GM12878 (cell line): Measurements from ENCODE around the gene NPPB. TPM values are rescaled to one million over a fixed set of nuclear protein-coding genes. Genes with fewer than 3 reads are reported as not detected.
A peak's percentile ranks its signal among the peaks of the same experiment; 100 is the strongest.

Experiments used
- ASH2L ChIP-seq: fragments of 300-600, 200-600 bp; sonication (generic); IDR thresholded peaks from 2 replicates; pipeline ENCODE4 v1.6.1; 2017; ENCODE audit warnings: low read depth, mild to moderate bottlenecking, borderline replicate concordance
- CBX5 ChIP-seq: sonication (generic); IDR thresholded peaks from 2 replicates; pipeline ENCODE4 v1.6.1; 2016; ENCODE audit warnings: low read depth, moderate library complexity, mild to moderate bottlenecking, inconsistent platforms
- CEBPB ChIP-seq, 2 experiments: fragments of 150-350 bp in 1 of 2; IDR thresholded peaks; 2 replicates each; pipeline ENCODE4 v1.6.1; 2012 to 2014; ENCODE audit warnings: low read depth in 2 of 2, low read length in 2 of 2, borderline replicate concordance in 1 of 2, inconsistent platforms in 1 of 2
- CREM ChIP-seq: IDR thresholded peaks from 2 replicates; pipeline ENCODE4 v1.6.1; 2014; ENCODE audit warnings: antibody characterized with exemption, low read depth
- IKZF1 ChIP-seq: fragments of 450-650 bp; conservative IDR thresholded peaks from 2 replicates; pipeline ENCODE4 v1.6.1; 2017; ENCODE audit warnings: antibody characterized with exemption, mild to moderate bottlenecking
- IKZF2 ChIP-seq, 2 experiments: fragments of 450-650 bp; IDR thresholded peaks; 2 replicates each; pipeline ENCODE4 v1.6.1; 2017; ENCODE audit warnings: mild to moderate bottlenecking in 2 of 2, moderate library complexity in 2 of 2
- MAX ChIP-seq: IDR thresholded peaks from 2 replicates; pipeline ENCODE4 v1.6.1; 2012; ENCODE audit warnings: low read depth, low read length, improper control_type of control experiment
- MEF2A ChIP-seq: IDR thresholded peaks from 2 replicates; pipeline ENCODE4 v1.6.1; 2011; ENCODE audit warnings: low read depth, mild to moderate bottlenecking, low read length, moderate library complexity; ENCODE audit not compliant: insufficient read depth
- NKRF ChIP-seq: fragments of 450-650 bp; conservative IDR thresholded peaks from 2 replicates; pipeline ENCODE4 v1.6.1; 2017; ENCODE audit warnings: mild to moderate bottlenecking, moderate library complexity
- RAD51 ChIP-seq: fragments of 450-650 bp; IDR thresholded peaks from 2 replicates; pipeline ENCODE4 v1.6.1; 2016; ENCODE audit warnings: moderate library complexity, mild to moderate bottlenecking, inconsistent platforms
- REST ChIP-seq: IDR thresholded peaks from 2 replicates; pipeline ENCODE4 v1.6.1; 2012; ENCODE audit warnings: mild to moderate bottlenecking, low read depth, low read length
- SMAD1 ChIP-seq: fragments of 450-650 bp; IDR thresholded peaks from 2 replicates; pipeline ENCODE4 v1.6.1; 2018; ENCODE audit warnings: mild to moderate bottlenecking, low read depth; ENCODE audit not compliant: partially characterized antibody
- SPI1 ChIP-seq: IDR thresholded peaks from 2 replicates; pipeline ENCODE4 v1.6.1; 2011; ENCODE audit warnings: low read depth, mild to moderate bottlenecking, low read length, moderate library complexity, borderline replicate concordance; ENCODE audit not compliant: insufficient read depth
- WRNIP1 ChIP-seq: IDR thresholded peaks from 2 replicates; pipeline ENCODE4 v1.6.1; 2011; ENCODE audit warnings: low read depth, low read length, improper control_type of control experiment, borderline replicate concordance
- ZBTB4 ChIP-seq: fragments of 450-650 bp; formaldehyde crosslinking; IDR thresholded peaks from 2 replicates; pipeline ENCODE4 v1.4.0; 2022; ENCODE audit warnings: mild to moderate bottlenecking, moderate library complexity
- ZBTB40 ChIP-seq: fragments of 450-650 bp; IDR thresholded peaks from 2 replicates; pipeline ENCODE4 v1.6.1; 2016; ENCODE audit warnings: mild to moderate bottlenecking, moderate library complexity, borderline replicate concordance
- polyA plus RNA-seq, 11 experiments: library from polyadenylated mRNA; depleted of rRNA in 4 of 11; unstranded in 6 of 11; stranded (reverse) in 5 of 11; fragments of >200 nt; fragmentation: Nextera tagmentation in 4 of 11; fragmentation: Illumina TruSeq in 1 of 11; extraction: Ambion mirVana in 4 of 11; extraction: Trizol in 1 of 11; gene quantifications; 1 replicate in 1 of 11; 2 replicates in 10 of 11; pipeline versions ENCODE4 v1.2.1 to v1.2.3, GENCODE V29; 2011 to 2016; ENCODE audit warnings: inconsistent platforms in 2 of 11, missing spikeins in 2 of 11, low read depth in 1 of 11
- total RNA-seq, 4 experiments: library from RNA; depleted of rRNA in 3 of 4; stranded (reverse); fragments of >200 nt in 3 of 4; fragmentation: Illumina TruSeq in 1 of 4; extraction: Trizol in 1 of 4; gene quantifications; 2 replicates each; pipeline versions ENCODE4 v1.2.1 to v1.2.3, GENCODE V29; 2013 to 2021

Gene NPPB
- total and polyA plus RNA-seq, 10 of the 15 experiments (the other 5 are each of a cell fraction or from before 2014, with no cell fraction given), result not detected

- TF ChIP-seq REST, result no peak
- TF ChIP-seq ZBTB40, result no peak
- TF ChIP-seq SPI1, result no peak
- TF ChIP-seq CREM, result peak; percentile 87; the same call in 1 of the 2 replicates
- TF ChIP-seq MEF2A, result peak; percentile 96
- TF ChIP-seq CEBPB (IDR thresholded peaks at IDR 0.05; ENCODE audit: borderline replicate concordance in 1 of 2, low read depth in 2 of 2, low read length in 2 of 2), result peak in 1 of 2 experiments; percentile 100; a peak in 2 of 4 replicates
- peak; percentile 100 for TF ChIP-seq SMAD1
- TF ChIP-seq IKZF1, result peak; percentile 71
- peak; percentile 76 for TF ChIP-seq RAD51
- TF ChIP-seq MAX, result no peak
- peak; percentile 100 for TF ChIP-seq ZBTB4 (CRISPR knock-in tag)
- peak; percentile 46 to 53; a peak in 2 of 4 replicates for TF ChIP-seq IKZF2 (IDR thresholded peaks at IDR 0.05)
- no peak for TF ChIP-seq ASH2L
- no peak for TF ChIP-seq WRNIP1
- TF ChIP-seq CBX5, result peak; percentile 97
- TF ChIP-seq NKRF, result peak; percentile 82
These were observed 49.4 kb upstream of the NPPB start (continued) for GRCh38 chr1:11908095-11908675.
